K562 (cell line): ENCODE results near the gene A4GALT. TPM values are rescaled to one million over a fixed set of nuclear protein-coding genes. Genes with fewer than 3 reads are reported as not detected.

ENCODE experiments used
- ATAC-seq: fragments of 200-7000 bp; cut with Tn5 transposase; 3 replicates; pipeline ENCODE4 v1.9.1; 2020; ENCODE audit warnings: moderate library complexity
- BruUV-seq: library from RNA; stranded (reverse); fragments of 400-500 nt; replicated peaks from 2 replicates; lab custom pipeline; 2021; lab: Mats Ljungman, UMichigan
- CTCF ChIA-PET: fragments of 300-600 bp; formaldehyde crosslinking; extraction: SDS; loops from one replicate; lab custom pipeline; 2021; ENCODE audit warnings: low intra/inter-chr PET ratio; lab: Yijun Ruan, JAX
- POLR2A ChIA-PET: fragments of 300-600, 350-650 bp; sonication (Branson Sonifier 250); formaldehyde crosslinking; extraction: SDS; loops from one replicate; lab custom pipeline; 2021; ENCODE audit warnings: antibody characterized with exemption, inconsistent platforms; lab: Yijun Ruan, JAX
- DNase-seq, 4 experiments: peaks; one replicate each; pipeline versions ENCODE4 v3.0.0 to v3.0.0-alpha.2; 2011 to 2018; ENCODE audit warnings: low spot score in 3 of 4, mixed read lengths in 3 of 4; ENCODE audit errors: extremely low read depth in 1 of 4
- FAIRE-seq: peaks from 2 replicates; lab custom pipeline; 2011; peaks lifted over from hg19 to GRCh38; lab: Jason Lieb, UNC
- H2AFZ ChIP-seq: 2 replicates; pipeline ENCODE4 v1.6.0; 2011; ENCODE audit warnings: low read depth, low read length, control low read depth, inconsistent platforms
- H3K27ac ChIP-seq: fragments of 200-600 bp; 3 replicates; pipeline ENCODE4 v1.8.0; 2011; ENCODE audit warnings: low read depth, mild to moderate bottlenecking, control low read depth, inconsistent platforms, low read length, moderate library complexity, mixed read lengths; ENCODE audit errors: extremely low read depth
- H3K27me3 ChIP-seq, 2 experiments: fragments of 300-600 bp in 1 of 2; 2 replicates in 1 of 2; 3 replicates in 1 of 2; pipeline versions ENCODE4 v1.6.0 to v1.8.0; 2011; ENCODE audit warnings: inconsistent platforms in 2 of 2, low read length in 2 of 2, mild to moderate bottlenecking in 1 of 2, mixed read lengths in 1 of 2, moderate library complexity in 1 of 2; ENCODE audit not compliant: control insufficient read depth in 2 of 2, insufficient read depth in 2 of 2
- H3K36me3 ChIP-seq: fragments of 300-600 bp; 3 replicates; pipeline ENCODE4 v1.8.0; 2011; ENCODE audit warnings: mild to moderate bottlenecking, low read length, inconsistent platforms; ENCODE audit not compliant: control insufficient read depth, insufficient read depth
- H3K4me1 ChIP-seq, 2 experiments: fragments of 200-600 bp in 1 of 2; replicated peaks in 1 of 2; 2 replicates in 1 of 2; 3 replicates in 1 of 2; pipeline versions ENCODE4 v1.5.1 to v1.8.0; 2011; ENCODE audit warnings: inconsistent platforms in 2 of 2, low read length in 2 of 2, mild to moderate bottlenecking in 1 of 2, mixed read lengths in 1 of 2, moderate library complexity in 1 of 2; ENCODE audit not compliant: control insufficient read depth in 2 of 2, insufficient read depth in 2 of 2
- H3K4me2 ChIP-seq: 2 replicates; pipeline ENCODE4 v1.6.1; 2011; ENCODE audit warnings: low read length, control low read depth, inconsistent platforms, mixed read lengths; ENCODE audit not compliant: insufficient read depth
- H3K4me3 ChIP-seq: fragments of 200-600 bp; sonication (generic), shearing (Covaris generic); 2 replicates; pipeline ENCODE4 v1.5.1; 2016; ENCODE audit warnings: control low read depth, inconsistent platforms
- H3K79me2 ChIP-seq: fragments of 200-600 bp; 3 replicates; pipeline ENCODE4 v1.8.0; 2011; ENCODE audit warnings: low read length, inconsistent platforms; ENCODE audit not compliant: control insufficient read depth, insufficient read depth
- H3K9ac ChIP-seq, 2 experiments: 2 replicates each; pipeline versions ENCODE4 v1.6.0 to v1.6.1; 2011; ENCODE audit warnings: low read depth in 2 of 2, low read length in 2 of 2, control low read depth in 1 of 2, inconsistent platforms in 1 of 2, mild to moderate bottlenecking in 1 of 2, mixed read lengths in 1 of 2; ENCODE audit not compliant: insufficient read depth in 1 of 2
- H3K9me1 ChIP-seq: one replicate; pipeline ENCODE4 v1.6.0; 2011; ENCODE audit warnings: inconsistent platforms, mild to moderate bottlenecking, low read length, moderate library complexity; ENCODE audit not compliant: control insufficient read depth, insufficient read depth
- H3K9me3 ChIP-seq: replicated peaks from 2 replicates; pipeline ENCODE4 v1.5.1; 2011; ENCODE audit warnings: low read depth, low read length, inconsistent platforms; ENCODE audit not compliant: control insufficient read depth, insufficient read depth
- H4K20me1 ChIP-seq: replicated peaks from 2 replicates; pipeline ENCODE4 v1.6.1; 2011; ENCODE audit warnings: low read length, inconsistent platforms, mixed read lengths; ENCODE audit not compliant: control insufficient read depth, insufficient read depth
- ATF3 ChIP-seq, 2 experiments: fragments of 450-650 bp in 1 of 2; sonication (generic) in 1 of 2; formaldehyde crosslinking in 1 of 2; IDR thresholded peaks in 1 of 2; conservative IDR thresholded peaks in 1 of 2; 2 replicates each; pipeline versions ENCODE4 v1.6.1 to v1.8.1; 2016 to 2023; ENCODE audit warnings: mild to moderate bottlenecking in 2 of 2, moderate library complexity in 2 of 2, inconsistent platforms in 1 of 2, missing genetic modification reagents in 1 of 2
- BCOR ChIP-seq: fragments of 450-650 bp; IDR thresholded peaks from 2 replicates; pipeline ENCODE4 v1.6.1; 2016
- BDP1 ChIP-seq: IDR thresholded peaks from 3 replicates; pipeline ENCODE4 v1.6.1; 2011; ENCODE audit not compliant: insufficient read length, insufficient read depth
- CGGBP1 ChIP-seq: fragments of 250-450 bp; sonication (Bioruptor Pico); IDR thresholded peaks from 2 replicates; pipeline ENCODE4 v1.9.0; 2021; ENCODE audit warnings: mild to moderate bottlenecking
- DNMT1 ChIP-seq: fragments of 450-650 bp; IDR thresholded peaks from 2 replicates; pipeline ENCODE4 v1.6.1; 2016; ENCODE audit warnings: antibody characterized with exemption, mild to moderate bottlenecking
- ETS1 ChIP-seq: conservative IDR thresholded peaks from 2 replicates; pipeline ENCODE4 v1.6.1; 2011; ENCODE audit warnings: low read depth, mild to moderate bottlenecking, low read length; ENCODE audit not compliant: control insufficient read depth
- ETV1 ChIP-seq: fragments of 450-650 bp; conservative IDR thresholded peaks from 2 replicates; pipeline ENCODE4 v1.6.1; 2016; ENCODE audit warnings: missing genetic modification characterization, control low read depth, low read depth, missing compliant biosample characterization
- FOSL1 ChIP-seq: fragments of 200-800 bp; sonication (Bioruptor generic); conservative IDR thresholded peaks from 2 replicates; pipeline ENCODE4 v1.6.1; 2016; ENCODE audit warnings: missing genetic modification characterization, missing compliant biosample characterization
- FOXA1 ChIP-seq: fragments of 450-650 bp; IDR thresholded peaks from 2 replicates; pipeline ENCODE4 v1.6.1; 2016; ENCODE audit warnings: mild to moderate bottlenecking, borderline replicate concordance
- FUS ChIP-seq: fragments of 200-400 bp; formaldehyde crosslinking; optimal IDR thresholded peaks from 2 replicates; pipeline ENCODE3; 2017; ENCODE audit warnings: low read depth, low read length
- JUN ChIP-seq, 2 experiments: sonication (generic) in 1 of 2; formaldehyde crosslinking in 1 of 2; IDR thresholded peaks; 2 replicates each; pipeline versions ENCODE4 v1.6.1 to v1.8.0; 2012 to 2022; ENCODE audit warnings: borderline replicate concordance in 2 of 2, mild to moderate bottlenecking in 2 of 2, improper control_type of control experiment in 1 of 2, low read depth in 1 of 2, low read length in 1 of 2, missing genetic modification reagents in 1 of 2
- JUND ChIP-seq, 2 experiments: IDR thresholded peaks; 2 replicates in 1 of 2; 3 replicates in 1 of 2; pipeline ENCODE4 v1.6.1; 2011; ENCODE audit warnings: borderline replicate concordance in 2 of 2, low read depth in 2 of 2, low read length in 2 of 2, improper control_type of control experiment in 1 of 2, missing biosample characterization in 1 of 2, missing genetic modification characterization in 1 of 2, missing genetic modification reagents in 1 of 2
- KAT2B ChIP-seq: IDR thresholded peaks from one replicate; pipeline ENCODE4 v1.6.1; 2012; ENCODE audit warnings: low read depth, mild to moderate bottlenecking, control low read depth, inconsistent platforms, low read length, moderate library complexity
- KDM1A ChIP-seq, 2 experiments: fragments of 450-650 bp; IDR thresholded peaks; 2 replicates each; pipeline ENCODE4 v1.6.1; 2016; ENCODE audit warnings: mild to moderate bottlenecking in 2 of 2
- PHF21A ChIP-seq: fragments of 450-650 bp; IDR thresholded peaks from 2 replicates; pipeline ENCODE4 v1.6.1; 2017; ENCODE audit warnings: low read depth, borderline replicate concordance
- SAFB ChIP-seq: fragments of 200-400 bp; formaldehyde crosslinking; IDR thresholded peaks from 2 replicates; pipeline ENCODE4 v1.6.1; 2017; ENCODE audit warnings: low read depth, low read length, borderline replicate concordance
- TCF7 ChIP-seq: sonication (generic); IDR thresholded peaks from 2 replicates; pipeline ENCODE4 v1.6.1; 2016; ENCODE audit warnings: antibody characterized with exemption, borderline replicate concordance
- ZFX ChIP-seq: sonication (generic); formaldehyde crosslinking; IDR thresholded peaks from 2 replicates; pipeline ENCODE4 v1.8.0; 2022; ENCODE audit warnings: mild to moderate bottlenecking, missing genetic modification reagents, moderate library complexity
- ZNF282 ChIP-seq: sonication (generic); formaldehyde crosslinking; IDR thresholded peaks from 2 replicates; pipeline ENCODE4 v1.8.1; 2023; ENCODE audit warnings: missing genetic modification reagents
- ZNF431 ChIP-seq: sonication (generic); formaldehyde crosslinking; IDR thresholded peaks from 2 replicates; pipeline ENCODE4 v1.8.0; 2022; ENCODE audit warnings: mild to moderate bottlenecking, missing genetic modification reagents
- ZNF780A ChIP-seq: fragments of 250-450 bp; sonication (Bioruptor Pico); IDR thresholded peaks from 2 replicates; pipeline ENCODE4 v1.5.0; 2021; ENCODE audit warnings: mild to moderate bottlenecking
- WGBS: fragments of 100-300 bp; shearing (Covaris generic); methylation state at CpG from one replicate; pipeline ENCODE4 v1.1.6; 2016; ENCODE audit warnings: low coverage, mixed read lengths; ENCODE audit not compliant: insufficient coverage; ENCODE audit errors: missing lambda C conversion rate; 5-methylcytosine and 5-hydroxymethylcytosine counted together
- in situ Hi-C: fragments of 300-500 bp; cut with MboI; formaldehyde crosslinking; loops from 4 replicates; pipeline ENCODE4 v1.15.0; 2018; ENCODE audit warnings: inconsistent platforms, mixed read lengths
- intact Hi-C: fragments of 100-400 bp; cut with micrococcal nuclease; formaldehyde crosslinking; loops from 2 replicates; pipeline ENCODE4 v1.14.2; 2022
- polyA plus RNA-seq, 8 experiments: library from polyadenylated mRNA; depleted of rRNA in 4 of 8; stranded (reverse) in 5 of 8; unstranded in 3 of 8; fragments of >200 nt; fragmentation: Nextera tagmentation in 2 of 8; fragmentation: Illumina TruSeq in 1 of 8; extraction: Ambion mirVana in 2 of 8; extraction: Trizol in 1 of 8; gene quantifications; 2 replicates each; pipeline versions ENCODE4 v1.2.1 to v1.2.3, GENCODE V29; 2011 to 2014; ENCODE audit warnings: inconsistent platforms in 1 of 8, missing spikeins in 1 of 8
- total RNA-seq, 7 experiments: library from RNA; depleted of rRNA in 6 of 7; stranded (reverse); fragments of >200 nt in 6 of 7; fragmentation: Illumina TruSeq in 2 of 7; extraction: Trizol in 2 of 7; gene quantifications; 2 replicates each; pipeline versions ENCODE4 v1.2.1 to v1.2.3, GENCODE V29; 2011 to 2021; ENCODE audit warnings: low replicate concordance in 1 of 7

A4GALT gene
- total and polyA plus RNA-seq, 9 of the 15 experiments (the other 6 are each of a cell fraction or from before 2014, with no cell fraction given) = 0.07 to 0.11 TPM; not detected in 7

DNA sequence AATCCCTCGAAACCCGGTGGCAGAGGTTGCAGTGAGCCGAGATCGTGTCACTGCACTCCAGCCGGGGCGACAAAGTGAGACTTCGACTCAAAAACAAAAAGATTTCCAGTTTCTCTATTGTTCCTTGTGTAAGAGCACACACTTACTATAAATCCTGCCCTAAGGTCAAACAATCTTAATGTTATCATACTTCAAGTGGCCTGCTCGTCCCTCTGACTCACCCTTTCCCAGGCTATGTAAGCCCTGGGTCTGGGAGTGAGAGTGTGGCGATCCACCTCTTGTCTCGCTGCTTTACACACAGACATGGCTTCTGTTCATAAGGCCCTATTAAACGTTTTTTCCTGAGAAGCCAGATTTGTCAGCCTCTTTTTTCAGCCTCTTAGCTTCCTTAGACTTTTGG, 24.4 kb upstream of the A4GALT start:
- H3K9me3 ChIP-seq = no peaks in the 10 kb centered on the region
- in situ Hi-C loops (no loop called here), intact Hi-C loops (no loop called here)
- H3K4me1 ChIP-seq = peaks cover 0 to 3% of the 10 kb centered on the region in 2 experiments; a peak in 1 of 5 replicates
- ChIA-PET CTCF (no interaction called here), POLR2A (interaction anchor here (0.6 kb wide), 1 partner anchor 130 kb away, joined by 3 read pairs; the partner anchor contains the start of gene POLDIP3)
- no peaks in the 10 kb centered on the region for H3K79me2 ChIP-seq
- no TSS peak for BruUV-seq
- TF ChIP-seq ZNF282 (CRISPR knock-in tag) (no peak), FUS (no peak), BCOR (no peak), JUND (IDR thresholded peaks at IDR 0.05; ENCODE audit: borderline replicate concordance, low read depth, low read length) (0 out of 2 replicates have a peak, but pooled peaks have one; percentile 7), JUND (tag; IDR thresholded peaks at IDR 0.05; ENCODE audit: borderline replicate concordance, low read depth, low read length) (no peak; the same call in 2 of the 3 replicates), SAFB (no peak), ZNF431 (CRISPR knock-in tag) (no peak), KAT2B (no peak), JUN (IDR thresholded peaks at IDR 0.05; ENCODE audit: borderline replicate concordance, low read depth, low read length) (0 out of 2 replicates have a peak, but pooled peaks have one; percentile 7), JUN (CRISPR knock-in tag; IDR thresholded peaks at IDR 0.05; ENCODE audit: borderline replicate concordance) (no peak), TCF7 (no peak), FOSL1 (tag) (peak; percentile 50; the same call in 1 of the 2 replicates), FOXA1 (no peak), PHF21A (no peak), ETS1 (no peak), ZNF780A (CRISPR knock-in tag) (no peak), CGGBP1 (no peak), DNMT1 (no peak), BDP1 (no peak), ETV1 (tag) (no peak), ATF3 (IDR thresholded peaks at IDR 0.05) (0 out of 2 replicates have a peak, but pooled peaks have one; percentile 22), ATF3 (CRISPR knock-in tag; conservative IDR thresholded peaks at IDR 0.05) (no peak), ZFX (no peak), KDM1A (IDR thresholded peaks at IDR 0.05) (peak; percentile 68 to 79; a peak in 3 of 4 replicates)
- H4K20me1 ChIP-seq = no peaks in the 10 kb centered on the region
- 57% methylated on average over 8 of the region's 11 CpGs for WGBS
- no peak overlapping the region for H3K4me2 ChIP-seq
- FAIRE-seq (no peak), DNase-seq (no peak), ATAC-seq (no peak)
- H3K27me3 ChIP-seq = peaks cover 0 to 2% of the 10 kb centered on the region in 2 experiments; a peak in 2 of 5 replicates
- H3K36me3 ChIP-seq = no peaks in the 10 kb centered on the region
- no peak overlapping the region for H3K27ac ChIP-seq
- no peak overlapping the region for H2AFZ ChIP-seq
- no peak overlapping the region for H3K4me3 ChIP-seq
- no peaks in the 10 kb centered on the region for H3K9me1 ChIP-seq
- no peak overlapping the region for H3K9ac ChIP-seq
